Endodermal cell (in vitro differentiated cells): Measurements from ENCODE around the gene TM4SF4. TPM values are rescaled to one million over a fixed set of nuclear protein-coding genes. Genes with fewer than 3 reads are reported as not detected.

ENCODE experiments used
- DNase-seq: peaks from one replicate; pipeline ENCODE4 v3.0.0-alpha.2; 2017
- H3K27ac ChIP-seq: 2 replicates; pipeline ENCODE4 v1.5.1; 2013; ENCODE audit warnings: mild to moderate bottlenecking, low read depth, low read length, moderate library complexity
- H3K27me3 ChIP-seq: 2 replicates; pipeline ENCODE4 v1.6.1; 2013; ENCODE audit warnings: mild to moderate bottlenecking, low read length, moderate library complexity; ENCODE audit not compliant: insufficient read depth, control insufficient read depth, poor library complexity, severe bottlenecking
- H3K36me3 ChIP-seq: 2 replicates; pipeline ENCODE4 v1.7.0; 2013; ENCODE audit warnings: mild to moderate bottlenecking, low read length, moderate library complexity; ENCODE audit not compliant: control insufficient read depth, insufficient read depth
- H3K4me1 ChIP-seq: one replicate; pipeline ENCODE4 v1.7.0; 2013; ENCODE audit warnings: low read length; ENCODE audit not compliant: control insufficient read depth, insufficient read depth
- H3K4me3 ChIP-seq: 2 replicates; pipeline ENCODE4 v1.5.1; 2013; ENCODE audit warnings: mild to moderate bottlenecking, low read length, moderate library complexity
- H3K9ac ChIP-seq: 2 replicates; pipeline ENCODE4 v1.6.1; 2013; ENCODE audit warnings: mild to moderate bottlenecking, low read length, moderate library complexity; ENCODE audit not compliant: poor library complexity, severe bottlenecking; ENCODE audit errors: extremely low read depth
- H3K9me3 ChIP-seq: 2 replicates; pipeline ENCODE4 v1.6.1; 2013; ENCODE audit warnings: mild to moderate bottlenecking, low read length, moderate library complexity; ENCODE audit not compliant: control insufficient read depth
- H3K27ac Mint-ChIP-seq: 2 replicates; pipeline ENCODE4 v1.8.0; 2020; ENCODE audit warnings: mixed read lengths
- H3K27me3 Mint-ChIP-seq: 2 replicates; pipeline ENCODE4 v1.8.0; 2021; ENCODE audit warnings: mild to moderate bottlenecking, mixed read lengths; ENCODE audit not compliant: insufficient read depth
- H3K36me3 Mint-ChIP-seq: 2 replicates; pipeline ENCODE4 v1.8.0; 2020; ENCODE audit warnings: low read depth, mixed read lengths
- H3K4me1 Mint-ChIP-seq: 2 replicates; pipeline ENCODE4 v1.8.0; 2020; ENCODE audit warnings: mixed read lengths
- H3K4me3 Mint-ChIP-seq: 2 replicates; pipeline ENCODE4 v1.8.0; 2020; ENCODE audit warnings: mild to moderate bottlenecking, moderate library complexity, mixed read lengths
- H3K9me3 Mint-ChIP-seq: 2 replicates; pipeline ENCODE4 v1.8.0; 2020; ENCODE audit warnings: mild to moderate bottlenecking, mixed read lengths
- CTCF ChIP-seq: fragments of 200-600 bp; sonication (generic); conservative IDR thresholded peaks from 2 replicates; pipeline ENCODE4 v1.5.0; 2021; ENCODE audit warnings: antibody characterized with exemption, mild to moderate bottlenecking
- WGBS, 2 experiments: methylation state at CpG; one replicate each; pipeline versions ENCODE4 v1.1.5 to v1.1.7; 2013; ENCODE audit warnings: missing lambda C conversion rate in 2 of 2, mixed read lengths in 1 of 2; ENCODE audit not compliant: insufficient coverage in 1 of 2, insufficient read length in 1 of 2; 5-methylcytosine and 5-hydroxymethylcytosine counted together
- total RNA-seq, 2 donors: library from RNA; stranded (reverse); fragmentation: NEBNext Ultra II Directional in 1 of 2; extraction: Animal tissue kit (Norgen Biotek cat#: 25700) in 1 of 2; gene quantifications; 2 replicates in 1 of 2; 3 replicates in 1 of 2; pipeline ENCODE4 v1.2.1, GENCODE V29; 2021

TM4SF4 gene
- total RNA-seq, 2 donors from 2014 or later: not detected

- Histone ChIP-seq H3K9ac (no peak overlapping the region), H3K9me3 (no peaks in the 10 kb centered on the region), H3K27me3 (no peaks in the 10 kb centered on the region), H3K36me3 (no peaks in the 10 kb centered on the region), H3K4me1 (no peaks in the 10 kb centered on the region), H3K27ac (no peak overlapping the region), H3K4me3 (no peak overlapping the region)
- H3K4me3 Mint-ChIP-seq: no peak overlapping the region
- 90 to 97% methylated on average over 2 of the region's 2 CpGs for WGBS, 2 experiments
- no peaks in the 10 kb centered on the region for H3K4me1 Mint-ChIP-seq
- no peaks in the 10 kb centered on the region for H3K9me3 Mint-ChIP-seq
- no peak for TF ChIP-seq CTCF
- no peaks in the 10 kb centered on the region for H3K27me3 Mint-ChIP-seq
- H3K27ac Mint-ChIP-seq: no peak overlapping the region
- H3K36me3 Mint-ChIP-seq: no peaks in the 10 kb centered on the region
- DNase-seq: no peak
Measured at GRCh38 chr3:149428087-149428486, 46.4 kb upstream of the TM4SF4 start.

- 93% methylated on average over 1 of the region's 1 CpG; no CpG with 5 or more reads in 1 of the 2 experiments for WGBS, 2 experiments
- Histone ChIP-seq H3K9me3 (no peaks in the 10 kb centered on the region), H3K36me3 (no peaks in the 10 kb centered on the region), H3K4me3 (no peak overlapping the region), H3K4me1 (no peaks in the 10 kb centered on the region), H3K9ac (no peak overlapping the region), H3K27ac (no peak overlapping the region), H3K27me3 (no peaks in the 10 kb centered on the region)
- Mint-ChIP-seq H3K9me3 (no peaks in the 10 kb centered on the region), H3K4me3 (no peak overlapping the region), H3K27ac (no peak overlapping the region), H3K27me3 (no peaks in the 10 kb centered on the region), H3K36me3 (no peaks in the 10 kb centered on the region), H3K4me1 (no peaks in the 10 kb centered on the region)
- no peak for DNase-seq
- no peak for TF ChIP-seq CTCF
Measured at GRCh38 chr3:149430216-149430615, 44.3 kb upstream of the TM4SF4 start.

GRCh38 chr3:149432149-149432548 lies 42.3 kb upstream of the TM4SF4 start:
- no peaks in the 10 kb centered on the region for H3K4me1 ChIP-seq
- no peak overlapping the region for H3K27ac Mint-ChIP-seq

More at GRCh38 chr3:149432149-149432548, 42.3 kb upstream of the TM4SF4 start:
- Histone ChIP-seq H3K9ac (no peak overlapping the region), H3K27me3 (no peaks in the 10 kb centered on the region), H3K36me3 (no peaks in the 10 kb centered on the region), H3K9me3 (no peaks in the 10 kb centered on the region), H3K4me3 (no peak overlapping the region), H3K27ac (no peak overlapping the region)
- no peaks in the 10 kb centered on the region for H3K4me1 Mint-ChIP-seq
- no peaks in the 10 kb centered on the region for H3K27me3 Mint-ChIP-seq
- H3K4me3 Mint-ChIP-seq: no peak overlapping the region
- TF ChIP-seq CTCF: no peak
- DNase-seq: no peak
- no peaks in the 10 kb centered on the region for H3K36me3 Mint-ChIP-seq
- WGBS, 2 experiments: 93% methylated on average over 1 of the region's 2 CpGs; no CpG with 5 or more reads in 1 of the 2 experiments
- no peaks in the 10 kb centered on the region for H3K9me3 Mint-ChIP-seq
